HepG2 (cell line): Measurements from ENCODE around the gene WDR76. TPM values are rescaled to one million over a fixed set of nuclear protein-coding genes. Genes with fewer than 3 reads are reported as not detected.
A peak's percentile ranks its signal among the peaks of the same experiment; 100 is the strongest.

ENCODE experiments used
- CTCF ChIP-seq: sonication (generic); formaldehyde crosslinking; IDR thresholded peaks from 2 replicates; pipeline ENCODE4 v1.5.0; 2020; ENCODE audit warnings: mild to moderate bottlenecking, missing genetic modification reagents, moderate library complexity
- E2F5 ChIP-seq: sonication (generic); formaldehyde crosslinking; conservative IDR thresholded peaks from 2 replicates; pipeline ENCODE4 v1.4.0; 2020; ENCODE audit warnings: missing genetic modification reagents
- EP300 ChIP-seq, 3 experiments: sonication (generic) in 1 of 3; formaldehyde crosslinking in 1 of 3; IDR thresholded peaks; 2 replicates each; pipeline versions ENCODE4 v1.5.1 to v1.6.1; 2011 to 2020; ENCODE audit warnings: low read depth in 2 of 3, low read length in 2 of 3, borderline replicate concordance in 1 of 3, improper control_type of control experiment in 1 of 3, mild to moderate bottlenecking in 1 of 3, missing genetic modification reagents in 1 of 3, moderate library complexity in 1 of 3
- HOXA9 ChIP-seq: sonication (generic); formaldehyde crosslinking; IDR thresholded peaks from 2 replicates; pipeline ENCODE4 v1.8.1; 2022; ENCODE audit warnings: missing genetic modification reagents, mild to moderate bottlenecking, moderate library complexity, borderline replicate concordance
- MTA3 ChIP-seq: sonication (generic); formaldehyde crosslinking; IDR thresholded peaks from 2 replicates; pipeline ENCODE4 v1.4.0; 2020; ENCODE audit warnings: missing genetic modification reagents
- NFIC ChIP-seq: IDR thresholded peaks from 2 replicates; pipeline ENCODE4 v1.6.1; 2012; ENCODE audit warnings: mild to moderate bottlenecking, low read length, inconsistent platforms
- TFDP1 ChIP-seq: IDR thresholded peaks from 2 replicates; pipeline ENCODE4 v1.6.1; 2016; ENCODE audit warnings: missing compliant biosample characterization, missing genetic modification reagents, borderline replicate concordance
- UBTF ChIP-seq: sonication (generic); formaldehyde crosslinking; IDR thresholded peaks from 2 replicates; pipeline ENCODE4 v1.4.0; 2020; ENCODE audit warnings: mild to moderate bottlenecking, missing genetic modification reagents
- ZBED4 ChIP-seq: sonication (generic); formaldehyde crosslinking; IDR thresholded peaks from 2 replicates; pipeline ENCODE4 v1.4.0; 2020; ENCODE audit warnings: missing genetic modification reagents, borderline replicate concordance
- ZNF557 ChIP-seq: sonication (generic); formaldehyde crosslinking; IDR thresholded peaks from 2 replicates; pipeline ENCODE4 v1.4.0; 2020; ENCODE audit warnings: missing genetic modification reagents
- ZNF672 ChIP-seq: sonication (generic); formaldehyde crosslinking; IDR thresholded peaks from 2 replicates; pipeline ENCODE4 v1.8.1; 2022; ENCODE audit warnings: missing genetic modification reagents
- ZNF883 ChIP-seq: sonication (generic); formaldehyde crosslinking; IDR thresholded peaks from 2 replicates; pipeline ENCODE4 v1.5.1; 2020; ENCODE audit warnings: mild to moderate bottlenecking, missing genetic modification reagents; ENCODE audit errors: not compliant biosample characterization
- polyA plus RNA-seq, 8 experiments: library from polyadenylated mRNA; depleted of rRNA in 3 of 8; stranded (reverse) in 7 of 8; unstranded in 1 of 8; fragments of >200 nt; fragmentation: Illumina TruSeq in 4 of 8; extraction: Trizol in 4 of 8; gene quantifications; 2 replicates each; pipeline versions ENCODE4 v1.2.1 to v1.2.3, GENCODE V29; 2011 to 2016; ENCODE audit warnings: low read depth in 4 of 8, missing spikeins in 1 of 8, mixed read lengths in 1 of 8; ENCODE audit not compliant: insufficient read depth in 1 of 8
- total RNA-seq, 5 experiments: library from RNA; depleted of rRNA; stranded (reverse); fragments of >200 nt; fragmentation: Illumina TruSeq; extraction: Trizol; gene quantifications; 2 replicates each; pipeline ENCODE4 v1.2.3, GENCODE V29; 2016; ENCODE audit warnings: low read depth in 1 of 5

Gene WDR76
- total and polyA plus RNA-seq, 2 of the 13 experiments (the other 11 are each of a cell fraction or from before 2014, with no cell fraction given), result 1.1 to 9.7 TPM

GRCh38 chr15:43777267-43777914 is 49.4 kb upstream of the WDR76 start (continued):
- TF ChIP-seq TFDP1 (CRISPR knock-in tag) (peak; percentile 73; the same call in 1 of the 2 replicates), UBTF (CRISPR knock-in tag) (0 out of 2 replicates have a peak, but pooled peaks have one; percentile 43), HOXA9 (CRISPR knock-in tag) (no peak), ZBED4 (CRISPR knock-in tag) (0 out of 2 replicates have a peak, but pooled peaks have one; percentile 54), MTA3 (no peak), E2F5 (no peak), NFIC (no peak), ZNF883 (CRISPR knock-in tag) (peak; percentile 27), EP300 (IDR thresholded peaks at IDR 0.05; ENCODE audit: low read depth in 2 of 2, low read length in 2 of 2) (no peak), EP300 (CRISPR knock-in tag; IDR thresholded peaks at IDR 0.05; ENCODE audit: borderline replicate concordance) (no peak), ZNF557 (CRISPR knock-in tag) (peak; percentile 12; the same call in 1 of the 2 replicates), ZNF672 (no peak), CTCF (peak; percentile 94)
